ENCODE measurements around the gene PPP2R1B.

- TF ChIP-seq POLR2A (IDR thresholded peaks at IDR 0.05), result peak in 1 of 3 donors; percentile 7
- TF ChIP-seq CTCF (IDR thresholded peaks at IDR 0.05), result no peak
Observed at GRCh38 chr11:111774955-111775710, 8.9 kb upstream of the PPP2R1B start.
